B cell (primary cell): ENCODE results near the gene ESYT1. TPM values are rescaled to one million over a fixed set of nuclear protein-coding genes. Genes with fewer than 3 reads are reported as not detected.

Experiments
- ATAC-seq: fragments of 200-7000 bp; cut with Tn5 transposase; one replicate; pipeline ENCODE4 v1.10.0; 2021; ENCODE audit warnings: low read depth, mild to moderate bottlenecking, moderate number of reproducible peaks, moderate library complexity
- CTCF ChIA-PET: fragments of 350-600 bp; sonication (Branson Sonifier 250); formaldehyde crosslinking; loops from one replicate; lab custom pipeline; 2021; ENCODE audit warnings: antibody characterized with exemption, inconsistent platforms; lab: Charles Lee
- POLR2A ChIA-PET: fragments of 350-600 bp; sonication (Branson Sonifier 250); formaldehyde crosslinking; loops from one replicate; lab custom pipeline; 2021; ENCODE audit warnings: antibody characterized with exemption; lab: Charles Lee
- DNase-seq: peaks from one replicate; pipeline ENCODE4 v3.0.0; 2013
- H2AFZ ChIP-seq: 2 replicates; pipeline ENCODE4 v1.6.1; 2012; ENCODE audit warnings: mild to moderate bottlenecking, low read depth, low read length; ENCODE audit not compliant: insufficient read depth, poor library complexity, severe bottlenecking
- H3K27ac ChIP-seq, 2 donors: 1 replicate in 1 of 2; 2 replicates in 1 of 2; pipeline ENCODE4 v1.5.1; 2012 to 2013; ENCODE audit warnings: low read length in 2 of 2, mild to moderate bottlenecking in 2 of 2, moderate library complexity in 1 of 2
- H3K27me3 ChIP-seq, 4 experiments: fragments of 200-600 bp in 1 of 4; sonication (generic) in 1 of 4; replicated peaks in 1 of 4; 1 replicate in 2 of 4; 2 replicates in 2 of 4; pipeline versions ENCODE4 v1.6.1 to v1.7.0; 2013 to 2016; ENCODE audit warnings: low read length in 3 of 4, mild to moderate bottlenecking in 2 of 4, mixed read lengths in 1 of 4, moderate library complexity in 1 of 4; ENCODE audit not compliant: insufficient read depth in 4 of 4, control insufficient read depth in 3 of 4; ENCODE audit errors: control extremely low read depth in 1 of 4
- H3K36me3 ChIP-seq, 2 experiments: replicated peaks in 1 of 2; 1 replicate in 1 of 2; 2 replicates in 1 of 2; pipeline versions ENCODE4 v1.6.1 to v1.7.1; 2013; ENCODE audit warnings: low read length in 1 of 2; ENCODE audit not compliant: insufficient read depth in 2 of 2, control insufficient read depth in 1 of 2; ENCODE audit errors: control extremely low read depth in 1 of 2, extremely low read depth in 1 of 2
- H3K4me1 ChIP-seq, 2 donors: fragments of 200-600 bp in 1 of 2; sonication (generic) in 1 of 2; 1 replicate in 1 of 2; 2 replicates in 1 of 2; pipeline versions ENCODE4 v1.5.1 to v1.6.1; 2013 to 2017; ENCODE audit warnings: low read length in 2 of 2; ENCODE audit not compliant: control insufficient read depth in 2 of 2, insufficient read depth in 2 of 2
- H3K4me2 ChIP-seq: replicated peaks from 2 replicates; pipeline ENCODE3; 2012; ENCODE audit warnings: mild to moderate bottlenecking, low read depth, low read length; ENCODE audit not compliant: poor library complexity, severe bottlenecking
- H3K4me3 ChIP-seq, 5 experiments: fragments of 200-600 bp in 1 of 5; sonication (generic) in 1 of 5; 1 replicate in 3 of 5; 2 replicates in 2 of 5; pipeline versions ENCODE4 v1.5.1 to v1.7.0; 2011 to 2016; ENCODE audit warnings: low read length in 4 of 5, mild to moderate bottlenecking in 4 of 5, low read depth in 2 of 5, control low read depth in 1 of 5, moderate library complexity in 1 of 5; ENCODE audit not compliant: insufficient read depth in 1 of 5; ENCODE audit errors: control extremely low read depth in 1 of 5, extremely low read depth in 1 of 5
- H3K79me2 ChIP-seq: fragments of 200-600 bp; sonication (generic); one replicate; pipeline ENCODE4 v1.6.0; 2016; ENCODE audit warnings: low read length; ENCODE audit not compliant: control insufficient read depth, insufficient read depth
- H3K9ac ChIP-seq: fragments of 200-600 bp; sonication (generic); 2 replicates; pipeline ENCODE4 v1.6.1; 2017; ENCODE audit warnings: mild to moderate bottlenecking, low read length, moderate library complexity
- H3K9me3 ChIP-seq, 3 donors: one replicate each; pipeline versions ENCODE4 v1.6.1 to v1.7.1; 2013; ENCODE audit warnings: low read length in 2 of 3; ENCODE audit not compliant: control insufficient read depth in 2 of 3, insufficient read depth in 1 of 3; ENCODE audit errors: control extremely low read depth in 1 of 3
- H4K20me1 ChIP-seq: 2 replicates; pipeline ENCODE4 v1.6.0; 2012; ENCODE audit warnings: mild to moderate bottlenecking, low read length; ENCODE audit not compliant: insufficient read depth, control insufficient read depth, poor library complexity, severe bottlenecking
- H3K27ac Mint-ChIP-seq: one replicate; pipeline ENCODE4 v1.8.0; 2021; ENCODE audit warnings: mixed read lengths
- H3K27me3 Mint-ChIP-seq: one replicate; pipeline ENCODE4 v1.8.0; 2021; ENCODE audit warnings: mixed read lengths
- H3K4me1 Mint-ChIP-seq: one replicate; pipeline ENCODE4 v1.8.0; 2021; ENCODE audit warnings: mixed read lengths
- H3K4me3 Mint-ChIP-seq: one replicate; pipeline ENCODE4 v1.8.0; 2021; ENCODE audit warnings: mixed read lengths
- H3K9me3 Mint-ChIP-seq: one replicate; pipeline ENCODE4 v1.8.0; 2022; ENCODE audit warnings: mixed read lengths; ENCODE audit not compliant: insufficient read depth
- CTCF ChIP-seq: fragments of 200-600 bp; IDR thresholded peaks from one replicate; pipeline ENCODE4 v1.8.0; 2022; ENCODE audit warnings: antibody characterized with exemption, mild to moderate bottlenecking
- EZH2 ChIP-seq: IDR thresholded peaks from 2 replicates; pipeline ENCODE4 v1.6.1; 2012; ENCODE audit warnings: borderline replicate concordance, low read depth, mild to moderate bottlenecking, moderate library complexity, low read length; ENCODE audit not compliant: insufficient read depth, poor library complexity, severe bottlenecking
- WGBS: methylation state at CpG from one replicate; pipeline ENCODE4 v1.1.5; 2013; ENCODE audit warnings: missing lambda C conversion rate; ENCODE audit not compliant: insufficient coverage; 5-methylcytosine and 5-hydroxymethylcytosine counted together
- intact Hi-C: fragments of 100-400 bp; cut with micrococcal nuclease; formaldehyde crosslinking; loops from one replicate; pipeline ENCODE4 v1.10.0; 2022
- polyA plus RNA-seq: library from polyadenylated mRNA; depleted of rRNA; stranded (reverse); fragments of >200 nt; gene quantifications from 2 replicates; pipeline ENCODE4 v1.2.3, GENCODE V29; 2012
- total RNA-seq, 2 donors: library from RNA; stranded (reverse); fragments of 120-200 nt in 1 of 2; gene quantifications; 1 replicate in 1 of 2; 2 replicates in 1 of 2; pipeline versions ENCODE4 v1.2.3 to v1.2.4, GENCODE V29; 2013 to 2022

ESYT1 gene
- total and polyA plus RNA-seq, 2 donors (not counting 1 experiment from before 2014, with no cell fraction given): 154 to 162 TPM

- intact Hi-C loops: no loop called here
- H3K27ac ChIP-seq: no peak overlapping the region
Measured at GRCh38 chr12:56163533-56164344, 35.7 kb downstream of the ESYT1 start.

More at GRCh38 chr12:56163533-56164344, 35.7 kb downstream of the ESYT1 start:
- H3K9ac ChIP-seq: no peak overlapping the region
- CTCF ChIA-PET: interaction anchor here (0.8 to 3.1 kb wide), 3 partner anchors 19 to 106 kb away, joined by 3 to 24 read pairs (median 3); partner anchors contain the start of gene SMARCC2
- peak overlapping the region; percentile 53 for H3K27ac Mint-ChIP-seq
- no peak overlapping the region for H3K4me3 Mint-ChIP-seq
- DNase-seq (no peak), ATAC-seq (no peak)
- 89% methylated on average over 5 of the region's 11 CpGs for WGBS
- H3K27me3 ChIP-seq: no peaks in the 10 kb centered on the region
- peaks cover 14% of the 10 kb centered on the region for H4K20me1 ChIP-seq
- H3K36me3 ChIP-seq: peaks cover 7 to 86% of the 10 kb centered on the region in 2 experiments
- H3K4me1 ChIP-seq: peaks cover 20 to 26% of the 10 kb centered on the region in 2 donors
- POLR2A ChIA-PET: interaction anchor here (1.2 to 1.3 kb wide), 2 partner anchors 13 to 26 kb away, joined by 3 read pairs; no protein-coding TSS in a partner anchor
- peaks cover 18% of the 10 kb centered on the region for H3K79me2 ChIP-seq
- peaks cover 28% of the 10 kb centered on the region for H3K4me1 Mint-ChIP-seq
- TF ChIP-seq EZH2 (no peak), CTCF (no peak)
- no peaks in the 10 kb centered on the region for H3K9me3 Mint-ChIP-seq
- no peak overlapping the region for H3K4me3 ChIP-seq
- H3K4me2 ChIP-seq: no peak overlapping the region
- H2AFZ ChIP-seq: no peak overlapping the region
- no peaks in the 10 kb centered on the region for H3K27me3 Mint-ChIP-seq
- H3K9me3 ChIP-seq: no peaks in the 10 kb centered on the region
